Dendritic cell treated with granulocyte-macrophage colony-stimulating factor and Interleukin-4, amounts not matched to agents 40 ng/mL and 50 ng/mL, for 4 days (primary cell): ENCODE measurements around the gene HPS4.

Experiments
- H3K27ac Mint-ChIP-seq: one replicate; pipeline ENCODE4 v1.8.0; 2022; ENCODE audit warnings: mild to moderate bottlenecking, mixed read lengths
- H3K27me3 Mint-ChIP-seq: one replicate; pipeline ENCODE4 v1.8.0; 2022; ENCODE audit warnings: mild to moderate bottlenecking, mixed read lengths
- H3K36me3 Mint-ChIP-seq: one replicate; pipeline ENCODE4 v1.8.0; 2022; ENCODE audit warnings: low read depth, mixed read lengths
- H3K4me1 Mint-ChIP-seq: one replicate; pipeline ENCODE4 v1.8.0; 2022; ENCODE audit warnings: low read depth, mixed read lengths
- H3K4me3 Mint-ChIP-seq: one replicate; pipeline ENCODE4 v1.8.0; 2022; ENCODE audit warnings: mild to moderate bottlenecking, moderate library complexity, mixed read lengths
- H3K9me3 Mint-ChIP-seq: one replicate; pipeline ENCODE4 v1.8.0; 2022; ENCODE audit warnings: mixed read lengths
- intact Hi-C: fragments of 100-400 bp; cut with micrococcal nuclease; formaldehyde crosslinking; loops from one replicate; pipeline ENCODE4 v1.15.0; 2022

Gene HPS4

GRCh38 chr22:26513838-26514237 lies 30.3 kb upstream of the HPS4 start:
- Mint-ChIP-seq H3K27me3 (no peaks in the 10 kb centered on the region), H3K27ac (peak overlapping the region; percentile 55), H3K9me3 (no peaks in the 10 kb centered on the region), H3K4me3 (no peak overlapping the region), H3K36me3 (peaks cover 26% of the 10 kb centered on the region), H3K4me1 (peaks cover 31% of the 10 kb centered on the region)
- intact Hi-C loops = loop anchor here (2.0 kb wide), 1 partner anchor 159 kb away; no protein-coding TSS in a partner anchor

GRCh38 chr22:26512149-26512793 lies 28.7 kb upstream of the HPS4 start, which contains the start of gene TFIP11:
TFIP11 (minus strand) TSS chr22:26512473; CDS start chr22:26510272, 2,201 bp downstream.
- Mint-ChIP-seq H3K4me1 (peaks cover 31% of the 10 kb centered on the region), H3K36me3 (peaks cover 39% of the 10 kb centered on the region), H3K4me3 (peak within 1 kb of the TSS; percentile 100), H3K27me3 (no peaks in the 10 kb centered on the region), H3K27ac (peak within 1 kb of the TSS; percentile 94), H3K9me3 (no peaks in the 10 kb centered on the region)
- intact Hi-C loops = loop anchor here (1.0 to 2.0 kb wide), 2 partner anchors 29 to 161 kb away; partner anchors contain the start of genes HPS4 and SRRD

GRCh38 chr22:26508148-26508547 lies 24.6 kb upstream of the HPS4 start:
- peaks cover 34% of the 10 kb centered on the region for H3K4me1 Mint-ChIP-seq
- intact Hi-C loops = no loop called here
- H3K27ac Mint-ChIP-seq = no peak overlapping the region

GRCh38 chr22:26503758-26504157 lies 20.2 kb upstream of the HPS4 start:
- Mint-ChIP-seq H3K9me3 (no peaks in the 10 kb centered on the region), H3K4me3 (no peak overlapping the region), H3K27ac (no peak overlapping the region), H3K36me3 (peaks cover 93% of the 10 kb centered on the region), H3K4me1 (peaks cover 18% of the 10 kb centered on the region), H3K27me3 (no peaks in the 10 kb centered on the region)
- intact Hi-C loops = no loop called here

More at GRCh38 chr22:26508148-26508547, 24.6 kb upstream of the HPS4 start:
- Mint-ChIP-seq H3K27me3 (no peaks in the 10 kb centered on the region), H3K36me3 (peaks cover 78% of the 10 kb centered on the region), H3K4me3 (no peak overlapping the region), H3K9me3 (no peaks in the 10 kb centered on the region)

- H3K27me3 Mint-ChIP-seq = no peaks in the 10 kb centered on the region
Measured at GRCh38 chr22:26502688-26503561, 19.3 kb upstream of the HPS4 start.

GRCh38 chr22:26501996-26502395 lies 18.4 kb upstream of the HPS4 start:
- intact Hi-C loops = no loop called here
- H3K9me3 Mint-ChIP-seq = no peaks in the 10 kb centered on the region
- no peak overlapping the region for H3K4me3 Mint-ChIP-seq
- H3K4me1 Mint-ChIP-seq = peaks cover 18% of the 10 kb centered on the region
- H3K36me3 Mint-ChIP-seq = peaks cover 98% of the 10 kb centered on the region
- H3K27ac Mint-ChIP-seq = no peak overlapping the region
- no peaks in the 10 kb centered on the region for H3K27me3 Mint-ChIP-seq

More at GRCh38 chr22:26502688-26503561, 19.3 kb upstream of the HPS4 start:
- Mint-ChIP-seq H3K36me3 (peaks cover 93% of the 10 kb centered on the region), H3K4me1 (peaks cover 18% of the 10 kb centered on the region), H3K27ac (peak overlapping the region; percentile 3), H3K4me3 (no peak overlapping the region), H3K9me3 (no peaks in the 10 kb centered on the region)
- intact Hi-C loops = no loop called here

GRCh38 chr22:26499188-26499703 lies 15.7 kb upstream of the HPS4 start:
- Mint-ChIP-seq H3K27me3 (no peaks in the 10 kb centered on the region), H3K36me3 (peaks cover 94% of the 10 kb centered on the region), H3K27ac (no peak overlapping the region), H3K4me3 (no peak overlapping the region), H3K4me1 (peaks cover 14% of the 10 kb centered on the region), H3K9me3 (no peaks in the 10 kb centered on the region)
- intact Hi-C loops = no loop called here

- Mint-ChIP-seq H3K4me3 (no peak overlapping the region), H3K4me1 (no peaks in the 10 kb centered on the region), H3K27ac (no peak overlapping the region), H3K27me3 (no peaks in the 10 kb centered on the region), H3K36me3 (peaks cover 94% of the 10 kb centered on the region), H3K9me3 (no peaks in the 10 kb centered on the region)
- intact Hi-C loops = no loop called here
Measured at GRCh38 chr22:26496456-26496855, 12.9 kb upstream of the HPS4 start.

GRCh38 chr22:26494506-26494905 lies 10.9 kb upstream of the HPS4 start:
- intact Hi-C loops = no loop called here
- Mint-ChIP-seq H3K36me3 (peaks cover 97% of the 10 kb centered on the region), H3K4me3 (no peak overlapping the region), H3K27me3 (no peaks in the 10 kb centered on the region), H3K27ac (no peak overlapping the region), H3K4me1 (no peaks in the 10 kb centered on the region), H3K9me3 (no peaks in the 10 kb centered on the region)

GRCh38 chr22:26492220-26492619 lies 8.6 kb upstream of the HPS4 start:
- Mint-ChIP-seq H3K4me1 (no peaks in the 10 kb centered on the region), H3K27me3 (no peaks in the 10 kb centered on the region), H3K4me3 (no peak overlapping the region), H3K9me3 (no peaks in the 10 kb centered on the region), H3K36me3 (peaks cover 97% of the 10 kb centered on the region), H3K27ac (no peak overlapping the region)
- intact Hi-C loops = no loop called here

GRCh38 chr22:26489447-26490036 lies 6.0 kb upstream of the HPS4 start:
- Mint-ChIP-seq H3K27ac (no peak overlapping the region), H3K9me3 (no peaks in the 10 kb centered on the region), H3K36me3 (peaks cover 88% of the 10 kb centered on the region)

GRCh38 chr22:26487996-26488395 lies 4.4 kb upstream of the HPS4 start:
- no peak overlapping the region for H3K27ac Mint-ChIP-seq
- H3K4me1 Mint-ChIP-seq = peaks cover 27% of the 10 kb centered on the region
- H3K36me3 Mint-ChIP-seq = peaks cover 84% of the 10 kb centered on the region
- H3K9me3 Mint-ChIP-seq = no peaks in the 10 kb centered on the region
- H3K27me3 Mint-ChIP-seq = no peaks in the 10 kb centered on the region
- no peak overlapping the region for H3K4me3 Mint-ChIP-seq
- intact Hi-C loops = no loop called here

More at GRCh38 chr22:26489447-26490036, 6.0 kb upstream of the HPS4 start:
- Mint-ChIP-seq H3K4me3 (no peak overlapping the region), H3K4me1 (peaks cover 18% of the 10 kb centered on the region), H3K27me3 (no peaks in the 10 kb centered on the region)
- intact Hi-C loops = no loop called here

- Mint-ChIP-seq H3K36me3 (peaks cover 73% of the 10 kb centered on the region), H3K9me3 (no peaks in the 10 kb centered on the region), H3K27ac (no peak overlapping the region), H3K4me3 (no peak overlapping the region), H3K4me1 (peaks cover 43% of the 10 kb centered on the region), H3K27me3 (no peaks in the 10 kb centered on the region)
- intact Hi-C loops = no loop called here
Measured at GRCh38 chr22:26486394-26486793, 2.8 kb upstream of the HPS4 start.
